ENCODE data around the gene RAVER2.

DNA sequence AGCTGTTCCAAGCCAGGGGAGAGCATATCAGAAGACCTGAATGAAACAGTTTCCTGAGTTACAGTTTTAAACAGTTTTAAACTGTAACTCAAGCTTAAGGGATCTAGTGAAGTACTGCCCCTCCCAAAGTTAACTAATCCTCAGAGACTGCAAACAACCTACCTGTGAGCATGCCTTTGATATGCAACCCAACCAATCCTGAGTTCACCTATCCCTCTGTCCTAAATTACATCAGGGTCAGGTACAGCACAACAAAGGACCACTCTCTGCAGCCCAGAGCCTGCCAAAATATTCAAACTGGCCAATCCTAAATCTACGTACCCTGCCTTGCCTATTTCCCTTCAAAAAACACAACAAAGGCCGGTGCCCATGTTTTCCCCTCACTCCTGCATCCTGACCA, 32.8 kb upstream of the RAVER2 start:
- no peak for TF ChIP-seq HDAC6 (IDR thresholded peaks at IDR 0.05; ENCODE audit: unreplicated experiment)
- TF ChIP-seq, protein P1, sequence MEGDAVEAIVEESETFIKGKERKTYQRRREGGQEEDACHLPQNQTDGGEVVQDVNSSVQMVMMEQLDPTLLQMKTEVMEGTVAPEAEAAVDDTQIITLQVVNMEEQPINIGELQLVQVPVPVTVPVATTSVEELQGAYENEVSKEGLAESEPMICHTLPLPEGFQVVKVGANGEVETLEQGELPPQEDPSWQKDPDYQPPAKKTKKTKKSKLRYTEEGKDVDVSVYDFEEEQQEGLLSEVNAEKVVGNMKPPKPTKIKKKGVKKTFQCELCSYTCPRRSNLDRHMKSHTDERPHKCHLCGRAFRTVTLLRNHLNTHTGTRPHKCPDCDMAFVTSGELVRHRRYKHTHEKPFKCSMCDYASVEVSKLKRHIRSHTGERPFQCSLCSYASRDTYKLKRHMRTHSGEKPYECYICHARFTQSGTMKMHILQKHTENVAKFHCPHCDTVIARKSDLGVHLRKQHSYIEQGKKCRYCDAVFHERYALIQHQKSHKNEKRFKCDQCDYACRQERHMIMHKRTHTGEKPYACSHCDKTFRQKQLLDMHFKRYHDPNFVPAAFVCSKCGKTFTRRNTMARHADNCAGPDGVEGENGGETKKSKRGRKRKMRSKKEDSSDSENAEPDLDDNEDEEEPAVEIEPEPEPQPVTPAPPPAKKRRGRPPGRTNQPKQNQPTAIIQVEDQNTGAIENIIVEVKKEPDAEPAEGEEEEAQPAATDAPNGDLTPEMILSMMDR (IDR thresholded peaks at IDR 0.05 in 2 of 3, conservative IDR thresholded peaks at IDR 0.05 in 1 of 3; ENCODE audit: control insufficient read depth in 2 of 3, extremely low read depth in 1 of 3, insufficient read depth in 1 of 3, low read depth in 3 of 3, low read length in 3 of 3), result no peak
- no peak for TF ChIP-seq JUND (IDR thresholded peaks at IDR 0.05; ENCODE audit: low read depth, low read length)
- no peak for TF ChIP-seq RCOR1 (conservative IDR thresholded peaks at IDR 0.05; ENCODE audit: low read depth, low read length)
- no peak for TF ChIP-seq TCF12 (IDR thresholded peaks at IDR 0.05; ENCODE audit: low read depth, low read length)
- TF ChIP-seq FOS (IDR thresholded peaks at IDR 0.05; ENCODE audit: borderline replicate concordance, extremely low read depth, insufficient read length), result no peak
- no peak for TF ChIP-seq JUNB (IDR thresholded peaks at IDR 0.05)
- TF ChIP-seq, protein P2, sequence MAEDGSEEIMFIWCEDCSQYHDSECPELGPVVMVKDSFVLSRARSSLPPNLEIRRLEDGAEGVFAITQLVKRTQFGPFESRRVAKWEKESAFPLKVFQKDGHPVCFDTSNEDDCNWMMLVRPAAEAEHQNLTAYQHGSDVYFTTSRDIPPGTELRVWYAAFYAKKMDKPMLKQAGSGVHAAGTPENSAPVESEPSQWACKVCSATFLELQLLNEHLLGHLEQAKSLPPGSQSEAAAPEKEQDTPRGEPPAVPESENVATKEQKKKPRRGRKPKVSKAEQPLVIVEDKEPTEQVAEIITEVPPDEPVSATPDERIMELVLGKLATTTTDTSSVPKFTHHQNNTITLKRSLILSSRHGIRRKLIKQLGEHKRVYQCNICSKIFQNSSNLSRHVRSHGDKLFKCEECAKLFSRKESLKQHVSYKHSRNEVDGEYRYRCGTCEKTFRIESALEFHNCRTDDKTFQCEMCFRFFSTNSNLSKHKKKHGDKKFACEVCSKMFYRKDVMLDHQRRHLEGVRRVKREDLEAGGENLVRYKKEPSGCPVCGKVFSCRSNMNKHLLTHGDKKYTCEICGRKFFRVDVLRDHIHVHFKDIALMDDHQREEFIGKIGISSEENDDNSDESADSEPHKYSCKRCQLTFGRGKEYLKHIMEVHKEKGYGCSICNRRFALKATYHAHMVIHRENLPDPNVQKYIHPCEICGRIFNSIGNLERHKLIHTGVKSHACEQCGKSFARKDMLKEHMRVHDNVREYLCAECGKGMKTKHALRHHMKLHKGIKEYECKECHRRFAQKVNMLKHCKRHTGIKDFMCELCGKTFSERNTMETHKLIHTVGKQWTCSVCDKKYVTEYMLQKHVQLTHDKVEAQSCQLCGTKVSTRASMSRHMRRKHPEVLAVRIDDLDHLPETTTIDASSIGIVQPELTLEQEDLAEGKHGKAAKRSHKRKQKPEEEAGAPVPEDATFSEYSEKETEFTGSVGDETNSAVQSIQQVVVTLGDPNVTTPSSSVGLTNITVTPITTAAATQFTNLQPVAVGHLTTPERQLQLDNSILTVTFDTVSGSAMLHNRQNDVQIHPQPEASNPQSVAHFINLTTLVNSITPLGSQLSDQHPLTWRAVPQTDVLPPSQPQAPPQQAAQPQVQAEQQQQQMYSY (CRISPR knock-in tag; IDR thresholded peaks at IDR 0.05), result no peak

Data from GM12878 (cell line).